AG09309 (cell line): ENCODE measurements around the gene ZNF283.
"Not testable (repeated sequence)": the region's sequence is repeated elsewhere in the genome, so short reads cannot be mapped to it uniquely, and the experiment has no call there.

Experiments
- DNase-seq: peaks from one replicate; pipeline ENCODE4 v3.0.0-alpha.2; 2010; ENCODE audit warnings: low read depth
- H3K4me3 ChIP-seq: 2 replicates; pipeline ENCODE4 v1.5.1; 2011; ENCODE audit warnings: mild to moderate bottlenecking, low read depth, low read length, moderate library complexity; ENCODE audit not compliant: control insufficient read depth
- CTCF ChIP-seq: IDR thresholded peaks from 2 replicates; pipeline ENCODE4 v1.5.1; 2011; ENCODE audit warnings: mild to moderate bottlenecking, low read depth, low read length, inconsistent platforms; ENCODE audit not compliant: insufficient read depth, control insufficient read depth; ENCODE audit errors: missing control alignments

The ZNF283 gene

DNA sequence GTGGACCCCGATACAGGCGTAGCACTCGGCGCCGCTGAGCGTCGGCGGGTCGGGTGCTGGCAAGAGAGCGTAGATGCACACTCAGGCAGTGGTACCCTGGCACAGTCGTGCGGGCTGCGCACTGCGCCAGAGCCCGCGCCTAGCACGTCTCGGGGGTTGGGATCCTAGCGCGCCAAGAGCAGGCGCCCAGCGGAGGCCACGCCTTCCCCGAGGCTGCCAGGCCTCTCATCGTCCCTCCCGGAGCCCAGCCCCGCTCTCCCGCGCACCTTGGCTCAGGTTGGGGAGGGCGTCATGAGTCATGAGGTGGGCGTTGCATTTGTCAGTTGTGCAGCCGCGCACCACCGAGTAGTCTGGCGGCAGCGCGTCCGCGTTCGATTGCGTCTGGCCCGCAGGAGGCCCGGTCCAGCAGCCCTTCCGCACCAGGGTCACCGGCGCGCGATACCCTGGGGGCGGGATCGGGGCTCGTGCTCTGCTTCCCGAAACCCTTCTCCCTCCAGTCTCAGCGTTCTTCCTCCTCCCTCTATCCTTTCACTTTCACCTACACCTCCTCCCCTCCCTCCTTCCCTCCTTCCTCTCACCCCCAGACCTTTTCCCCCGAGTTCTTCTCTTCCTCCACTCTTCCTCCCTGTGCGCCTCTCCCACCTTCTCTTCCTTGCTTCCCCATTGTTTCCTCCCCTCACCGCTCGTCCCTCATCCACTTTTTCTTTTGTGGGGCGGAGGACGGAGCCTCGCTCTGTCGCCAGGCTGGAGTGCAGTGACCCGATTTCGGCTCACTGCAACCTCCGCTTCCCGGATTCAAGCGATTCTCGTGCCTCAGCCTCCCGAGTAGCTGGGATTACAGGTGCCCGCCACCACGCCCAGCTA lies 28.3 kb upstream of the ZNF283 start:
- no peak for DNase-seq
- no peak for TF ChIP-seq CTCF
- peak overlapping the region; percentile 49 for H3K4me3 ChIP-seq

DNA sequence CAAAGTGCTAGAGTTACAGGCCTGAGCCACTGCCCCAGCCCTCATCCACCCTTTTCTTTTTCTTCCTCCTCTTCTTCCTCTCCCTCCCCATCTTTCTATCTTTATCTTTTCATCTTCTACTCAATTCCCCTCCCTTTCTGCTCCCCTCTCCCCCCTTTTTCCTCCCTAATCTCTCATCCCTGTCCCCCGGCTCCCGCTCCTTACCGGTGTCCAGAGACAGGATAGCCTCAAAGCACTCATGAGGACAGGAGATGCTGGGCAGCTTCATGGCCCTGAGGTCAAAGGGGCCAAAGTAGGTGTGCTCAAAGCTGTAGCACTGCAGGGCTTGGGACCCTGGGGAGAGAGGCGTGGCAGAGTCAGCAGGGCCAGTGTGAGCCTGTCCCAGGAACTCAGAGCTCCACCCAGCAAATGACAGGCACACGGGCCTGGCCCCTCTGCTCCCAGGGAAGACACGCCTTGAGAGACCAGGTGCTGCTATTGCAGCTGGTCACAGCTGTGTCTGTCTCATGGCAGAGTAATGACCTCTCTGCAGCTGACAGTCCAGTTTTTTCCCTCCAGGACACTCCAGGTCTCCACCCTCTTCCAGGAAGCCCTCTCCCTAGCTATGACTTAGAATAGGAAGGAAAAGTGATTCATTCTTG lies 27.5 kb upstream of the ZNF283 start:
- no peak overlapping the region for H3K4me3 ChIP-seq
- no peak for TF ChIP-seq CTCF
- no peak for DNase-seq

- no peak for TF ChIP-seq CTCF
- DNase-seq = no peak
- no peak within 1 kb of the TSS for H3K4me3 ChIP-seq
Observed at GRCh38 chr19:43802216-43802951, 24.7 kb upstream of the ZNF283 start, which contains the start of gene LYPD5. LYPD5 (minus strand) TSS chr19:43802447; CDS start chr19:43802380, 67 bp downstream.

GRCh38 chr19:43804432-43804831 lies 22.7 kb upstream of the ZNF283 start:
- DNase-seq = no peak
- TF ChIP-seq CTCF = no peak
- H3K4me3 ChIP-seq = no peak overlapping the region

DNA sequence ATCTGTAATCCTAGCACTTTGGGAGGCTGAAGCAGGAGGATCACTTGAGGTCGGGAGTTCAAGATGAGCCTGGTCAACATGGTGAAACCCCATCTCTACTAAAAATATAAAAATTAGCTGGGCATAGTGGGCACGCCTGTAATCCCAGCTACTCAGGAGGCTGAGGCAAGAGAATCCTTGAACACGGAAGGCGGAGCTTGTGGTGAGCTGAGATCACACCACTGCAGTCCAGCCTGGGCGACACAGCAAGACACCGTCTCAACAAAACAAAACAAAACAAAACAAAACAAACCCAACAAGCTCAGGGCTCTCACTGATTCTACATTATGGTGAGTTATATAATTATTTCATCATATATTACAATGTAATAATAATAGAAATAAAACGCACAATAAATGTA lies 20.7 kb upstream of the ZNF283 start:
- not testable (repeated sequence) for DNase-seq, H3K4me3 ChIP-seq

- DNase-seq = no peak
Observed at GRCh38 chr19:43806848-43807247, 20.3 kb upstream of the ZNF283 start.

More at GRCh38 chr19:43806848-43807247, 20.3 kb upstream of the ZNF283 start:
- no peak for TF ChIP-seq CTCF
- no peak overlapping the region for H3K4me3 ChIP-seq
